ENCODE data around the gene RFC1.

The RFC1 gene

DNA sequence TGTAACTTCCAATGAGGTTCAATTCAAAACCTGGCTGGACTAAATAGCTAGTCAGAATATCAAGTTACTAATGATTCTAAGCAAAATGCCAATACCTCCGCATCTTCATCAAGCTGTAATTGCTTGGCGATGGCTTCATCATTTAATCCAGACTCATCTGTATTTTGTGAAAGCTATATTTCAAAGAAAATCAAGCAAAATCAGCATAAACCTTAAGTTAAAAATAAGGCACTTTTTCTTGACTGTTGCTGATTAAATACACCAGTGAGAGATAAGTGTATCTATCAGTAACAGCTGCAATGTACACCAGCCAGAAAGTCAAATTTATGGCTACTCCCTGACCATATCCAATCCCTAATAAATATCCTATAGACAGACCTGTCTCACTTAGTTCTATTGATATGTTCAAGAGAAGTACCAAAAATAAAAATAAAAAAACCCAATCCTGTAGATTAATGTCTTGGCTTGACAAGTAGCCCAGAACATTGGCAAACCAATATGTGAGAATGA lies 39.6 kb downstream of the RFC1 start:
- in situ Hi-C loops (cut with MboI; ENCODE audit: low sequenced_read_pairs, unreplicated experiment), result no loop called here
- TF ChIP-seq, protein P1, sequence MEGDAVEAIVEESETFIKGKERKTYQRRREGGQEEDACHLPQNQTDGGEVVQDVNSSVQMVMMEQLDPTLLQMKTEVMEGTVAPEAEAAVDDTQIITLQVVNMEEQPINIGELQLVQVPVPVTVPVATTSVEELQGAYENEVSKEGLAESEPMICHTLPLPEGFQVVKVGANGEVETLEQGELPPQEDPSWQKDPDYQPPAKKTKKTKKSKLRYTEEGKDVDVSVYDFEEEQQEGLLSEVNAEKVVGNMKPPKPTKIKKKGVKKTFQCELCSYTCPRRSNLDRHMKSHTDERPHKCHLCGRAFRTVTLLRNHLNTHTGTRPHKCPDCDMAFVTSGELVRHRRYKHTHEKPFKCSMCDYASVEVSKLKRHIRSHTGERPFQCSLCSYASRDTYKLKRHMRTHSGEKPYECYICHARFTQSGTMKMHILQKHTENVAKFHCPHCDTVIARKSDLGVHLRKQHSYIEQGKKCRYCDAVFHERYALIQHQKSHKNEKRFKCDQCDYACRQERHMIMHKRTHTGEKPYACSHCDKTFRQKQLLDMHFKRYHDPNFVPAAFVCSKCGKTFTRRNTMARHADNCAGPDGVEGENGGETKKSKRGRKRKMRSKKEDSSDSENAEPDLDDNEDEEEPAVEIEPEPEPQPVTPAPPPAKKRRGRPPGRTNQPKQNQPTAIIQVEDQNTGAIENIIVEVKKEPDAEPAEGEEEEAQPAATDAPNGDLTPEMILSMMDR (IDR thresholded peaks at IDR 0.05; ENCODE audit: borderline replicate concordance, control extremely low read depth, extremely low read depth, insufficient read depth, missing control alignments), result no peak
- no peak for DNase-seq (ENCODE audit: low spot score)

DNA sequence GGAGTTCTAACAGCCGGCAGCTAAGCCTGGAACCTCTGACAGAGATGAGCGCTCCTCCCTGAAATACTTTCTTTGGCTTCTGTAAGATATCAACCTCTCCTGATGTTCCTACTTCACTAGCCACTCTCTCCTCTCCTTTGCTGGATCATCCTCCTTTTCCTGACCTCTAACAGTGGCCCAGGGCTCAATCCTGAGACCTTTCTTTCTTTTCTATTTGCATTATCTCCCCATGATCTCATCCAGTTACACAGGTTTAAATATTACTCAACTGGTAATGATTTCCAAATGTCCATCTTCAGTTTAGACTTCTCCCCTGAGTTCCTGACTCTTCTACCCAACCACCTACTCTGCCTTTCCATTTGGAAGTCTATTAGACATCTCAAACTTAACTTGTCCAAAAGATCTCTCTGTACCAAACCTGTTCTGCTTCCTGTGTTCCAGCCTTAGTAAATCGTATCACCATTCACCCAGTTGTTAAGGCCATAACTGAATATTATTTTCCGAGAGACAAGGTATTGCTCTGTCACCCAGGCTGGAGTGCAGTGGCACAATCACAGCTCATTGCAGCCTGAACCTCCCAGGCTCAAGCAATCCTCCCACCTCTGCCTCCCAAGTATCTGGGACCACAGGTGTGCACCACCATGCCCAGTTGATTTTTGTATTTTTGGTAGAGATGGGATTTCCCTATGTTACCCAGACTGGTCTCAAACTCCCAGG lies 41.1 kb downstream of the RFC1 start:
- in situ Hi-C loops (cut with MboI; ENCODE audit: low sequenced_read_pairs, unreplicated experiment), result no loop called here
- TF ChIP-seq, protein P1 (IDR thresholded peaks at IDR 0.05; ENCODE audit: borderline replicate concordance, control extremely low read depth, extremely low read depth, insufficient read depth, missing control alignments), result no peak
- DNase-seq (ENCODE audit: low spot score), result no peak

DNA sequence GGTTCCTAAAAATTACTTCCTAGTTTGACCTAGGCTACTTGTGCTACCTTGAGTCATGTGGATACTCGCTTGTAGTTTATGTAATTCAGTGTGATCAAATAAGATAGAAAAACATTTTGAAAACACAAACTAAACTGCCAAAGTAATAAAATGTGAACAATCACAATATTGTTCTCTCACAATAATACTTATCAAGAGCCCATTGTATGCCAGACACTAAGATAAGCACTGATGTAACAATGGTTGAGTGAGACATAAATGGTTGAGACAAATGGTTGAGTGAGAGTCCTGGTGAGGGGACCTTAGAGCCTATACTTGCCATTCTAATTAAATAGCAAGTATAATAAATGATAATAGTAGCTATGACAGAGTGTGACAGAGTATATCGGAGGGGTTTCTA lies 41.7 kb downstream of the RFC1 start:
- in situ Hi-C loops (cut with MboI; ENCODE audit: low sequenced_read_pairs, unreplicated experiment), result no loop called here
- TF ChIP-seq, protein P1 (IDR thresholded peaks at IDR 0.05; ENCODE audit: borderline replicate concordance, control extremely low read depth, extremely low read depth, insufficient read depth, missing control alignments), result no peak
- no peak for DNase-seq (ENCODE audit: low spot score)

DNA sequence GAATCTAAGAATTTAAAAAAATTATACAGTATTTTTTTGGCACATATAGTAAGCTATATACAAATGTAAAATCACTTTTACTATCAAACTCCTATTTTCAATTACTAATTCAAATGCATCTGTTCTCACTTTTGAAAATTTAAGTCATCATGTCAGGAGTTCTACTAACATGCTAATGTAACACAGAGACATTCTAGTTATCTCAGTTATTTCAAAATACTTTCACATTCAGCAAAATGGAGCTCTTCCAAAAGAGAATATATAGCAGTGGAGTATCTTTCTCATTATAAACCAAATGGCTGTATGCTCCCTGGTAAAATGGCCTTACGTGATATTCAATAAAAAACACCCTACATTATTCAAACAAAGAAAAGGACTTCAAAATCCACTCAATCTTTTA lies 42.3 kb downstream of the RFC1 start:
- TF ChIP-seq, protein P1 (IDR thresholded peaks at IDR 0.05; ENCODE audit: borderline replicate concordance, control extremely low read depth, extremely low read depth, insufficient read depth, missing control alignments), result no peak
- DNase-seq (ENCODE audit: low spot score), result no peak
- in situ Hi-C loops (cut with MboI; ENCODE audit: low sequenced_read_pairs, unreplicated experiment), result no loop called here

DNA sequence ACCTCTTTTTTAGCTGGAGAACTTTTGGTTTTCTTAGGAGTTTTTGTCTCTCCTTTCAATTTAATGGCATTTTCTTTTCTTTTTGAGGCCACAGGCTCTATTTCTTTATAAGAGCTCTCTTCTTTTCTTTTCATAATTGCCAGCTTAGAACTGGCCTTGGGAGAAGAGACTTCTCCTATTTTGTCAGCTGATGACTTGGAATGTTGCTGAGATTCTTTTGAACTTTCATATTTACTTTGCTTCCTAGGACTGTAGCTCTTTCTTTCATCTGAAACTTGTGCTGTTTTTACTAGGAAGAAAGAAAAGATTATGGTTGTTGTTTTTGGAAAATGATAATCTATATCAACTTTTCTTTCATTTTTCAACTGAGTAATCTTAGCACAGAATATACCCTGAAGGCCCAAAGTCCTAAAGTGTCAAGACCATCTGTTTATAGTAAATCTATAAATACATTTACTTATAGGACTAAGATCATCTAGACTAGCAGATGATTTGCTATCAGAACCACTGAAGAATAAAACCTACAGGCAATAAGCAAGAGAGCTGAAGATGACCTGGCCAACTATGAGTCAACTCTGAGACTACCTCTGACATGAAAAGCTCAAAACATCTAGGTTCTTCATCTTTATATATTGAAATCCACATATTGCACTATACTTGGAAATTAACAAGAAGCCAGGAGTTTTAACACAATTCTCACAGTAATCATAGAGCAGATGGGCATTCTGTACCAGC lies 45.6 kb downstream of the RFC1 start:
- TF ChIP-seq, protein P1 (IDR thresholded peaks at IDR 0.05; ENCODE audit: borderline replicate concordance, control extremely low read depth, extremely low read depth, insufficient read depth, missing control alignments), result no peak
- DNase-seq (ENCODE audit: low spot score), result no peak
- in situ Hi-C loops (cut with MboI; ENCODE audit: low sequenced_read_pairs, unreplicated experiment), result no loop called here

DNA sequence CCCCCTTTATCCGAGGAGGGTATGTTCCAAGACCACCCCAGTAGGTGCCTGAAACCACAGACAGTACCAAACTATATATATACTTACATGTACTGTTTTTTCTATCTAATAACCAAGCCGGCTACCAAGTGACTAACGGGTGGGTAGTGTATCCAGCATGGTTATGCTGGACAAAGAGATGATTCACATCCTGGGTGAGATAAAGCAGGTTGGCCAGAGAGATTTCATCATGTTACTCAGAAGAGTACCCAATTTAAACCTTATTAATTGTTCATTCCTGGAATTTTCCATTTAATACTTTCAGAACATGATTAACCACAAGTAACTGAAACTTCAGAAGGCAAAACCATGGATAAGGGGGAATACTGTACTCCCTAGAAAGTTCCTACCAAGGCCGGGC lies 46.5 kb downstream of the RFC1 start:
- in situ Hi-C loops (cut with MboI; ENCODE audit: low sequenced_read_pairs, unreplicated experiment), result no loop called here
- DNase-seq (ENCODE audit: low spot score), result no peak
- TF ChIP-seq, protein P1 (IDR thresholded peaks at IDR 0.05; ENCODE audit: borderline replicate concordance, control extremely low read depth, extremely low read depth, insufficient read depth, missing control alignments), result no peak

Measured in GM13976 (cell line).